ENCODE data around the gene TRIO.

The TRIO gene

DNA sequence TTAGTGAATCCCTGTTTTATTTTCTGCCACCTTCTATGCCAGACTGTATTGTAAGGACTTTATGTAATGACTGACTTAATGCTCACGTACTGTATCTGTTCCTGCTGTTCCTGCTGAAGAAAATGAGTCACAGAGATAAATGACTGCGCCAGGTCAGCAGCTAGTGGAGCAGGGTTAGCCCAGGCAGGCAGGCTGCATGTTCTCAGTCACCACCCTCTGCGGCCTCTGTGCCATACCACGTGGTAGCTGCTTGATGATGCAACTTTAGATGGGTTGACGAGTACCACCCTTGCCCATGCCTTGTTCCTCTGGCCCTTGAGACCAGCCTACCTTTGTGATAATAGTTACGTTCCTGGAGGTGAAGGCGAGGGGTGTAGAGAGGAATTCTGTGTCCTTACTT, 161.9 kb downstream of the TRIO start:
- DNase-seq = peak; percentile 22

GRCh38 chr5:14306329-14306815, 163.2 kb downstream of the TRIO start:
- DNase-seq = no peak

GRCh38 chr5:14308384-14309154, 165.4 kb downstream of the TRIO start:
- no peak for DNase-seq

DNA sequence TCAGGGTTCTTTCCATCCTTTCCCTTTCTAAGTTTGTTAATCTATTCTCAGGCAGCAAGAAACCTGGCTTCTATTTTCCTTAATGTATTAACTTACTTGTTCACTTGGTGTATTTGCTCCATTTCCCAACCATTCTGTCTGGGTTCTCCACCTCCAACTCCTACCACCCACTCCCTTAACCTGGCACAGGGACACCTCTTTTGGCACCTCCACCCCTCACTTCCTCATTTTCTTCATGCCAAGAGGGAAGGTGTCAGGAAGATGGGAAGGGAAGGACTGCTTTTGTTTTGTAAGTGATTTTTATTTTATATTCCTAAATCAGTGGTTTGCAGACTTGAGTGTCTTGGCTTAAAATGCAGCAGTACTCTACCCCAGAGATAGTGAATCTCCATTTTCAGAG, 166.1 kb downstream of the TRIO start:
- DNase-seq = no peak

GRCh38 chr5:14309878-14310531, 166.9 kb downstream of the TRIO start:
- DNase-seq = no peak

DNA sequence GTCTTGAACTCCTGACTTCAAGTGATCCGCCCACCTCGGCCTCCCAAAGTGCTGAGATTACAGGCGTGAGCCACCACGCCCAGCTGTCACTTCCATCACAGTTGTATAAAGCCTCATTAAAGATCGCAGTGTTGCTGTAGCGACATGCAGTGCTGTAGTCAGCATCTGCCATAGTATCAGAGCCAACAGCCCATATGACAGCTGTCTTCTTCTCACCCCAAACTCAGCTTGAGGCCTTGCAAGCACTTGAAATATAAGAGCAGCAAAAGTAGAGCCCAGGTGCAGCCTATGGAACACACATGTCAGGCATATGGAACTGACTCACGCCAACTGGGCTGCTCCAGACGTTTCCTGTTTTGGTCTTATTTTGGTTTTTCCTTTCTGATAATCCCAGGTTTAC, 167.8 kb downstream of the TRIO start:
- no peak for DNase-seq

DNA sequence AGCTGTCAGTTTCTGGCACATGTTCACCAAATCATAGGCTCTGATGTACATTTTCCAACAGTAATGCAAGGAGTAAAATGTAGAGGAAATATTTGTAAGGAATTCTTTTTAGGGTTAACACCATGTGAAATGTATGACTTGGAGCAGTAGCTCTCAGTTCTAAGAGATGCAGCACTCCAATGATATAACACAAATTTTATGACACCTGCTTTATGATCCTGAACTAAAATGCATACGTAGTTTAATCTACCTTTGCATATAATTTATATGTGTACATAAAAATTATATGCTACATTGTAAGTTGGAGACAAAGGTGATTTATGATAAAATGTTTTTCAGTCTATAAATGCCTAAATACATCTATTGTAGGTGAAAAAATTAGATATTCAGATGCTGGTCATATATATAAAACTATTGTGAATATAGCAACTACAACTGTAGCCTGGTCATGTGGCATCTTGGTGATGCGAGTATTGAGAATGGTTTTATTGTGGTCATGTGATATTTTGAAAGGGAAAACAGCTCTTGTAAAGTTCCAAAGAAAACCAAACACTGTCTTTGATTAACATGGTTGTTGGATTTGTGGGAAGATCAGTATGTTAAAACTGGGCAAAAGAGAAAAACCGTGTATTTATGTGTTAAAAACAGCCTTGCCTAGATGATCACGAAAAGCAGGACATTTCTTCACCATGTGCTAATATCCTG, 171.0 kb downstream of the TRIO start:
- DNase-seq = no peak

DNA sequence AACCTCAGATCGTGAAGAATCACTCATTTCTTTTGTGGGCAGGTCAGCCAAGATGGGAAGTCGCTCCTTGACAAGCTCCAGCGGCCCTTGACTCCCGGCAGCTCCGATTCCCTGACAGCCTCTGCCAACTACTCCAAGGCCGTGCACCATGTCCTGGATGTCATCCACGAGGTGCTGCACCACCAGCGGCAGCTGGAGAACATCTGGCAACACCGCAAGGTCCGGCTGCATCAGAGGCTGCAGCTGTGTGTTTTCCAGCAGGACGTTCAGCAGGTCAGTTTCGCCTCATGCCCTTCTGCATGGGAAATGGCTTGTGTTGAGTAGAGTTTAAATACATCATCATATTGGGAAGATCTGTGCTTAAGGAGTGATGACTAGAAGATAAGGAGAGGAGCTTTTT, 173.3 kb downstream of the TRIO start:
- DNase-seq = no peak

DNA sequence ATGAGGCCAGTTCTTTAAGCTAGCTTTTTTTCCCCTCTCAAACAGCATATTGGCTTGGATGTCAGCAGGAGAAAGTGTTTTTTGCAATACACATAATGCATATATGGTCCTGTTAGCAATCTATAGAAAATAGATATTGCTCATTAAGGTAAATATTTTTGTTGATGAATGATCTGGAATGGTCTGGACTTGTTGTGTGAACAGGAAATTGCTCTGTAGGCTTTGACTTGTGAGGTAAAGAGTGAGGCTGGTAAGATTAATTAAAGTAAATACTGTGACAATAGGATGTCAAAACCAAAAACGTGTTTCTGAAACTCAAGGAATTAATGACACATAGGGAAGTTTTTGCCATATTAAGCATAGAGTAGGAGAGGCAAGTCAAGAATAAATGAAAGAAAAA, 176.0 kb downstream of the TRIO start:
- DNase-seq = no peak

DNA sequence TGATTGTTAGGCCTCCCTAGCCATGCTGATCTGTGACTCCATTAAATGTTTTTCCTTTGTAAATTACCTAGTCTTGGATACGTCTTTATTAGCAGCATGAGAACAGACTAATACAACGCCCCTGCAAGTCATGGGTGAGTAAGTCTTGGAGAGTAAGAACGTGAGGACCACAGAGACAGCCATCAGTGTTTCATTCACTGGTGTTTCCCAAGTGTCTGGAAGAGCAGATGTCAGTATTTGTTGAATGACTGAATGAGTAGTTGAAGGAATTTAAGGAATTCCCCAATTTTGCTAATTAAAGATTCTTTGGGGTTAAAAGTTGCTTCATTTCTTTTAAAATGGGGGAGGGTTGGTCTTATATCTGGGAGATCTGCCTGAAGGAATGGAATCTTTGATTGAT, 178.8 kb downstream of the TRIO start:
- DNase-seq = no peak

- DNase-seq = no peak
Measured at GRCh38 chr5:14322437-14323187, 179.5 kb downstream of the TRIO start.

DNA sequence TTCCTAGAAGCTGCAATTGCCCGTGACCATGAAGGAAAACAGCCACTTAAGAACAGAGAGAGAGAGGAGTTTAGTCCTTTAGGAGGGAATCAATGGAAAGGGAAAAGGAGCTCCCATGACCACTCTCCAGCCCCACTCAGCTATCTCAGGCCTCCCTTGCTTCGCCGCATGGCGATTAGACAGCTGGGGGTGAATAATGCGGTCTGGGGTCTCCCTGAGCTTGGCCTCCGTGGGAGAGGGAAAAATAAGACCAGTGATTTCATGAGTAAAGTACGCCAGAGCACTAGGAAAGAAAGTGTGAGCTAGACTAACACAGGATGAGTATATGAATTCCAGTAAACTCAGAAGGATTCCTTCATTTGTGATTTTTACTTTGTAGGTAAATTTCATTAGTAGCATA, 180.3 kb downstream of the TRIO start:
- no peak for DNase-seq

DNA sequence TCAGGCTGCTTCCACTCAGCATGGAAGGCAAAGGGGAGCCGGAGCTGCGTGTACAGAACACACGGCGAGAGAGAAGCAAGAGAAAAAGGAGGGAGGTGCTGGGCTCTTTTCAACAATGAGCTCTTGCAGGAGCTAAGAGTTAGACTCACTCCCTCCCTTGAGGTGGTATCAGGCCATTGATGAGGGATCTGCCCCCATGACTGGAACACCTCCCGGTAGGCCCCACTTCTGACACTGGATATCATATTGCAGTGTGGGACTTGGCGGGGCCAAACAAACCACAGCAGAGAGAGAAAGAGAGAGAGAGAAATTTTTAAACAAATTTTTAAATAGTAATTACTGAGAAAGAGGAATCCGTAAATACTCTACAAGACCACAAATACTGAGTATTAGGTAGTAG, 182.2 kb downstream of the TRIO start:
- DNase-seq = no peak

GRCh38 chr5:14326035-14326903, 183.1 kb downstream of the TRIO start:
- no peak for DNase-seq

GRCh38 chr5:14327624-14328023, 184.5 kb downstream of the TRIO start:
- DNase-seq = no peak

DNA sequence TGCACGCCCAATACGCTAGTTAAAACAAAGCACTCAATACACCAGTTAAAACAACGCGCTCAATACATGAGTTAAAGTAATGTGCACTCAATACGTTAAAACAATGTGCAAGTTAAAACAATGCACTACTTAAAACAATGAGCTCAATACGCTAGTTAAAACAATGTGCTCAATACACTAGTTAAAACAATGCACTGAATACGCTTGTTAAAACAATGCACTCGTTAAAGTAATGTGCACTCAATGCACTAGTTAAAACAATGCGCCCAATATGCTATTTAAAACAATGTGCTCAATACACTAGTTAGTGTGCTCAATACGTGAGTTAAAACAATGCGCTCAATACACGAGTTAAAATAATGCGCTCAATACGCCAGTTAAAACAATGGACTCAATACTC, 185.0 kb downstream of the TRIO start:
- DNase-seq = no peak

DNA sequence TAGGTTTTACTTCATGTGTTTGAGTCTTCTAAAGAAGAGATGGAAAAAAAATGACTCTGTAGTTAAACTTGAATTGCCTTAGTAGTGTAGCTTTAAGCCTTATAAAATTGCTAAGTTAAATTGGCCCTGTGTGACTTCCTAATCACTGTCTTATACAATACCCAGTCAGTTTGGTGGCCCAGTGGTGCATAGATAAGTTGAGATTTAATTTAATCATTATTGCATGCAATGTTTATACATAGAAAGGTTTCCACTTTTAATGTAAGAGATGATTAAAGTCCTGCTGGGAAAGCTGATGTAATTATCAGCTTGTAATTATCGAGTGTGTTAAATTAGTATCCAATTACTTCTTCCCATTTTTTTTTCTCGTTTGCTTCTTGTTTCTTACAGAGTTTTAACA, 187.1 kb downstream of the TRIO start:
- no peak for DNase-seq

GRCh38 chr5:14330729-14331385, 187.7 kb downstream of the TRIO start:
- peak; percentile 26 for DNase-seq

GRCh38 chr5:14331386-14331781, 188.2 kb downstream of the TRIO start:
- DNase-seq = peak; percentile 69

DNA sequence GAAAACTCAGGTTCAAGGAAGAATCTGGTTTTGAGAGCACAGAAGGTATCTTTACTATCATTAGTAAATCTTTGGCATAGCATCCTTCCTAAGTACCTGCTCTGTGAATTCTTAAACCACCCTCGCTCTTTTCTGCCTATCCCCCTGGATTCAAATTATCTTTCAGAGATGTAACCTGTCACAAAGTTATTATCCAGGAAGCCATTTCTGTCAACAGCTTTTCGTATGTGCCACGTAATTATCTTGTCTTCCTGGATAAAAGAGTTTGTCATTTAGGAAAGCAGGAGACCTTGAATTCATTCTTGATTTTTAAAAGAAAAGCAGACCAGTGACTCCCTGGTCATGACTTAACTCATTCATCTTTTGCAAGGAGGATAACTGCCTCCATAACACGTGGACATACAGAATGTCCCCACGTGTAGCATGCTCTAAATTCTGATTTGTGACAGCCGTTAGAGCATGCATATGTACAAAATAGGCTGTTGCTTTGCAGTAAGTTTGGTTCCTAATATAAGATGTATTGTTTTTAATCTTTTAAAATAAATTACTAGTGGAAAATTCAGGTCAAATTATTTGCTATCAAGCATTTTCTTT, 189.0 kb downstream of the TRIO start:
- DNase-seq = no peak

DNA sequence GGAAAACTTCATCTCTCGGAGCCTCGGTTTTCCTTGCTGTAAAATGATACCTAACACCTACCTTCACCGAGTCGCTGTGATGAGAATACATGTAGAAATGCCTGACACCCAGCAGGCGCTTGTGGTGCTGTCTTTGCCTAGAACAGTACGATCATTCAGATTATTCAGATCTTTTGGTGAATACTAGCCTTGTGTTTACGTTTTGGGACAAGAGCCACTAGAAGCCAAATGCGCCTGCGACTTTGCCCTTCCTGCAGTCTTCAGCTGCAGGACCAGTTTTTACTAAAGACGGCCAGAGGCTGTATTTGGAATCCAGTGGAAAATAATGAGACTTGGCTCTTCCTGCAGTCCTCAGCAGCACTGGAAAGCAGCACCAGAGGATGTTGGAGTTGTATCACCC, 189.6 kb downstream of the TRIO start:
- no peak for DNase-seq
